ENCODE results near the gene IQGAP2.

Gene IQGAP2

DNA sequence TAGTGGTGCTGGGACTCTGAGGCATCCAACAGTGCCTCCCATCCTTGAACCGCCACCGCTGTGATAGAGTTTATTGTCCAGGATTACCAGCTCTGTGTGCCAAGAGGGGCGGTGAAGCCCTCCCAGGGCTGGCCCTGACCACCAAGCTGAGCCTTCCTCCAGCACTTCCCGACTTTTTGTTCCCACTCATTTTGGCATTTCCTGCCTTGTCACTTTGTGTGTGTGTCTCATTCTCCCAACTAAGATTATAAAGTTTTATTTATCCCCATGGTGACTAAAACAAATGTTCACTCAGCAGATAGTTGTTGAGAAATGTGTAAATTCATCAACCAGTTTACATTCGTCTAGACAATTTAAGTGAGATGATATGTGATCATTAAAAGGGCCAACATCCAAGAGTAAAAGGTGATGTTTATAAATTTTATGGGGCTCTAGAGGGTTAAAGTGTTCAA is 315.3 kb downstream of the IQGAP2 start:
- Histone ChIP-seq H3K4me3 (ENCODE audit: low read depth, low read length) (no peak overlapping the region), H3K27me3 (peaks cover 51% of the 10 kb centered on the region), H3K4me1 (no peaks in the 10 kb centered on the region), H3K9me3 (no peaks in the 10 kb centered on the region), H3K36me3 (no peaks in the 10 kb centered on the region)
- no peak for TF ChIP-seq CTCF (IDR thresholded peaks at IDR 0.05; ENCODE audit: low read depth, low read length)
- DNase-seq = no peak

DNA sequence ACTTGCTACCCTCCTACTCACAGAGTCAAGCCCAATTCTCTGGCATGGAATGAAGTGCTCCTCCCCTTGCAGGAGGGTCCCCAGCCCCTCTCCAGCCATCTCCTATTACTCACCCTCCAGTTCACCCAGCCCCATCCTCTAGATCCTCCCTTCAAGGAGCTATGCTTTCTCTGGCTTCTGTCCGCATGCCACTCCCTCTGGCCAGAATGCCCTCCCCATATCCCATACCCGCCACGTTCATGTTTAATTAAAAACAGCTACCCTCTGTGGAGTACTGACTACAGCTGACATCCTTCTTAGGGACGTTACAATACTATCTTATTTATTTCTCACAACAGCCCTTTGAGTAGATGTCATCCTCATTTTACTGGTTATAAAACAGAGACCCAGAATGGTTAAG is 315.8 kb downstream of the IQGAP2 start:
- no peak overlapping the region for H3K4me3 ChIP-seq (ENCODE audit: low read depth, low read length)

DNA sequence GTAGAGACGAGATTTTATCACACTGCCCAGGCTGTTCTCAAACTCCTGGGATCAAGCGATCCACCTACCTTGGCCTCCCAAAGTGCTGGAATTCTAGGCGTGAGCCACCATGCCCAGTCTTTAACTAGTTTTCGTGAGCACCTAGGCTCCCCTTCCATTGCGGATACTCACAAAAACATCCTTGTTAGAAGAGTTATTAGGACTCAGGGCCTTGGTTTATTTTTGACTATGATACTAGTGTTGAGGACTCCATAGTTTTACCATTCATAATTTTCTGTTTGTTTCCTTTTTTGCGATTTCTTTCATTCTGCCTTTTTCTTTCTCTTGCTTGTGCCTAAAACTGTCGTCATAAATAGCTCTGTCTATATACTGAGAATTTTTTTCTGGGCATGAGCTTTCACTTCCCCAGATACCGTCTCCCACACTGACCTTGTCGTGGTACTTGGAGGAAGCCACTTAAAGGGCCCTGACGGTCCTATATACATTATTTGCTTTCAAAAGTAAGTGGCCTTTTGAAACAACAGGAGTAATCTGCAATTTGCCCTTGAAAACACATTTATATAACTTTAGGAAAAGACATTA is 318.0 kb downstream of the IQGAP2 start:
- Histone ChIP-seq H3K9me3 (no peaks in the 10 kb centered on the region), H3K27me3 (peaks cover 27% of the 10 kb centered on the region), H3K4me1 (no peaks in the 10 kb centered on the region), H3K36me3 (no peaks in the 10 kb centered on the region), H3K4me3 (ENCODE audit: low read depth, low read length) (no peak overlapping the region)
- DNase-seq = no peak
- no peak for TF ChIP-seq CTCF (IDR thresholded peaks at IDR 0.05; ENCODE audit: low read depth, low read length)

More for the DNA sequence above, 315.8 kb downstream of the IQGAP2 start:
- no peaks in the 10 kb centered on the region for H3K36me3 ChIP-seq
- no peak for TF ChIP-seq CTCF (IDR thresholded peaks at IDR 0.05; ENCODE audit: low read depth, low read length)
- no peak for DNase-seq
- H3K9me3 ChIP-seq = no peaks in the 10 kb centered on the region
- no peaks in the 10 kb centered on the region for H3K4me1 ChIP-seq
- peaks cover 46% of the 10 kb centered on the region for H3K27me3 ChIP-seq

GRCh38 chr5:76723266-76723665 is 320.2 kb downstream of the IQGAP2 start:
- H3K4me3 ChIP-seq (ENCODE audit: low read depth, low read length) = no peak overlapping the region
- no peaks in the 10 kb centered on the region for H3K4me1 ChIP-seq
- H3K9me3 ChIP-seq = no peaks in the 10 kb centered on the region
- no peak for DNase-seq
- peaks cover 5% of the 10 kb centered on the region for H3K27me3 ChIP-seq
- TF ChIP-seq CTCF (IDR thresholded peaks at IDR 0.05; ENCODE audit: low read depth, low read length) = no peak
- H3K36me3 ChIP-seq = no peaks in the 10 kb centered on the region

GRCh38 chr5:76723906-76724305 is 320.8 kb downstream of the IQGAP2 start:
- Histone ChIP-seq H3K9me3 (no peaks in the 10 kb centered on the region), H3K36me3 (no peaks in the 10 kb centered on the region), H3K27me3 (peaks cover 3% of the 10 kb centered on the region; the same call in 1 of the 2 replicates), H3K4me3 (ENCODE audit: low read depth, low read length) (no peak overlapping the region), H3K4me1 (no peaks in the 10 kb centered on the region)
- no peak for TF ChIP-seq CTCF (IDR thresholded peaks at IDR 0.05; ENCODE audit: low read depth, low read length)
- DNase-seq = no peak

GRCh38 chr5:76724871-76725270 is 321.8 kb downstream of the IQGAP2 start:
- Histone ChIP-seq H3K9me3 (no peaks in the 10 kb centered on the region), H3K36me3 (no peaks in the 10 kb centered on the region), H3K4me1 (no peaks in the 10 kb centered on the region), H3K4me3 (ENCODE audit: low read depth, low read length) (no peak overlapping the region), H3K27me3 (peaks cover 3% of the 10 kb centered on the region; the same call in 1 of the 2 replicates)
- DNase-seq = no peak
- TF ChIP-seq CTCF (IDR thresholded peaks at IDR 0.05; ENCODE audit: low read depth, low read length) = no peak
